A549 (cell line): Measurements from ENCODE around the gene PDZK1IP1.

Source experiments
- CTCF ChIP-seq: fragments of >200 bp; sonication (Bioruptor Twin); formaldehyde crosslinking; IDR thresholded peaks from 3 replicates; pipeline ENCODE4 v1.5.1; 2016
- POLR2A ChIP-seq: IDR thresholded peaks from 2 replicates; pipeline ENCODE4 v1.6.1; 2012; ENCODE audit warnings: mild to moderate bottlenecking, low read length

GRCh38 chr1:47211796-47212269 lies 22.0 kb upstream of the PDZK1IP1 start:
- TF ChIP-seq POLR2A = no peak
- no peak for TF ChIP-seq CTCF
